Heart right ventricle (tissue), 16 donors: ENCODE measurements around the gene SLC22A1. TPM values are rescaled to one million over a fixed set of nuclear protein-coding genes. Genes with fewer than 3 reads are reported as not detected.

ENCODE experiments used
- ATAC-seq, 8 donors: fragments of 200-7000 bp; cut with Tn5 transposase; one replicate each; pipeline ENCODE4 v1.9.1; 2020; ENCODE audit warnings: mild to moderate bottlenecking in 8 of 8, moderate library complexity in 8 of 8, moderate number of reproducible peaks in 1 of 8
- DNase-seq, 2 donors: peaks; one replicate each; pipeline ENCODE4 v3.0.0-alpha.2; 2020
- H3K27ac ChIP-seq, 10 donors: fragments of 200-600 bp; sonication (generic) in 2 of 10; one replicate each; pipeline versions ENCODE4 v1.5.0 to v1.8.0; 2020 to 2022; ENCODE audit warnings: mild to moderate bottlenecking in 3 of 10
- H3K27me3 ChIP-seq, 7 donors: fragments of 200-600 bp; one replicate each; pipeline ENCODE4 v1.8.0; 2021 to 2022; ENCODE audit warnings: mild to moderate bottlenecking in 2 of 7
- H3K36me3 ChIP-seq, 9 donors: fragments of 200-600 bp; sonication (generic) in 1 of 9; one replicate each; pipeline versions ENCODE4 v1.5.0 to v1.8.0; 2020 to 2022; ENCODE audit warnings: mild to moderate bottlenecking in 2 of 9
- H3K4me1 ChIP-seq, 9 donors: fragments of 200-600 bp; sonication (generic) in 1 of 9; one replicate each; pipeline versions ENCODE4 v1.5.0 to v1.8.0; 2020 to 2022; ENCODE audit warnings: mild to moderate bottlenecking in 4 of 9
- H3K4me3 ChIP-seq, 10 donors: fragments of 200-600 bp; sonication (generic) in 2 of 10; one replicate each; pipeline versions ENCODE4 v1.5.0 to v1.8.0; 2020 to 2022; ENCODE audit warnings: mild to moderate bottlenecking in 7 of 10, moderate library complexity in 2 of 10
- H3K9me3 ChIP-seq, 11 donors: fragments of 200-600 bp in 10 of 11; sonication (generic) in 2 of 11; one replicate each; pipeline versions ENCODE4 v1.5.0 to v1.8.0; 2013 to 2022; ENCODE audit warnings: mild to moderate bottlenecking in 2 of 11, control low read depth in 1 of 11, moderate library complexity in 1 of 11
- WGBS, 2 donors: extraction: QIAGEN DNeasy Blood & Tissue Kit; methylation state at CpG; one replicate each; pipeline ENCODE4 v1.1.7; 2013; ENCODE audit warnings: inconsistent platforms in 1 of 2; 5-methylcytosine and 5-hydroxymethylcytosine counted together
- intact Hi-C, 10 donors: fragments of 100-400 bp; cut with DNase I; formaldehyde crosslinking; loops; one replicate each; pipeline versions ENCODE4 v1.11.1 to v1.14.2; 2022
- polyA plus RNA-seq, 2 donors: library from polyadenylated mRNA; stranded (reverse); fragments of 200-250 nt; gene quantifications; one replicate each; pipeline ENCODE4 v1.2.3, GENCODE V29; 2013
- total RNA-seq, 10 donors: library from RNA; stranded (reverse); fragmentation: NEBNext Ultra II Directional in 3 of 10; extraction: Animal tissue kit (Norgen Biotek cat#: 25700) in 3 of 10; gene quantifications; one replicate each; pipeline versions ENCODE4 v1.2.1 to v1.2.4, GENCODE V29; 2021 to 2023
- TF ChIP-seq, protein P1 (sequence below), 9 donors: fragments of 200-600 bp; sonication (generic) in 2 of 9; IDR thresholded peaks; one replicate each; pipeline versions ENCODE4 v1.5.0 to v1.8.0; 2021 to 2022; ENCODE audit warnings: antibody characterized with exemption in 9 of 9, mild to moderate bottlenecking in 5 of 9, moderate library complexity in 1 of 9
- donor health status: Arrhythmogenic right ventricular cardiomyopathy.
- donor health status: ischemic (EF 13 %, LVEDD 7.1; RV severe dilation, severe dysfunction).
- donor health status: healthy with polysubstance abuse.
- donor health status: DM: no; HTN: yes; CAD: no.
- donor health status: DM: no; HTN: no; CAD: no.
- donor health status: ischemic (EF 25% LVEDD 6.9; RV normal size, moderate dysfunction).
- donor health status: ischemic (EF 25% LVEDD 5.7; RV mildly dilated, moderate dysfunction).
- donor health status: healthy.
- donor health status: DM: yes; HTN: yes; CAD: no.
- donor health status: Ischemic cardiomyopathy.
- donor health status: ischemic (EF 35%, LVEDD 5.7; RV mildly dilated, moderate dysfunction).
- donor health status: nonischemic (EF 11% LVEDD 7.7; RV severe dilation, severe dysfunction).
- donor health status: DM: yes; HTN: yes; CAD: no.
- donor health status: PGD.
- donor health status: ischemic (EF 29% LVEDD 5.4; RV normal size, mild dysfunction).
- donor health status: nonischemic (EF 23%, LVEDD 6.1; RV moderate dilation, normal function).

SLC22A1 gene
- total and polyA plus RNA-seq, 12 donors, result 0.10 to 1.4 (median 0.39) TPM; not detected in 3

- ATAC-seq (no peak), DNase-seq (no peak)
- TF ChIP-seq, protein P1, sequence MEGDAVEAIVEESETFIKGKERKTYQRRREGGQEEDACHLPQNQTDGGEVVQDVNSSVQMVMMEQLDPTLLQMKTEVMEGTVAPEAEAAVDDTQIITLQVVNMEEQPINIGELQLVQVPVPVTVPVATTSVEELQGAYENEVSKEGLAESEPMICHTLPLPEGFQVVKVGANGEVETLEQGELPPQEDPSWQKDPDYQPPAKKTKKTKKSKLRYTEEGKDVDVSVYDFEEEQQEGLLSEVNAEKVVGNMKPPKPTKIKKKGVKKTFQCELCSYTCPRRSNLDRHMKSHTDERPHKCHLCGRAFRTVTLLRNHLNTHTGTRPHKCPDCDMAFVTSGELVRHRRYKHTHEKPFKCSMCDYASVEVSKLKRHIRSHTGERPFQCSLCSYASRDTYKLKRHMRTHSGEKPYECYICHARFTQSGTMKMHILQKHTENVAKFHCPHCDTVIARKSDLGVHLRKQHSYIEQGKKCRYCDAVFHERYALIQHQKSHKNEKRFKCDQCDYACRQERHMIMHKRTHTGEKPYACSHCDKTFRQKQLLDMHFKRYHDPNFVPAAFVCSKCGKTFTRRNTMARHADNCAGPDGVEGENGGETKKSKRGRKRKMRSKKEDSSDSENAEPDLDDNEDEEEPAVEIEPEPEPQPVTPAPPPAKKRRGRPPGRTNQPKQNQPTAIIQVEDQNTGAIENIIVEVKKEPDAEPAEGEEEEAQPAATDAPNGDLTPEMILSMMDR (IDR thresholded peaks at IDR 0.05), result no peak
- H3K4me3 ChIP-seq, result no peak overlapping the region
- H3K4me1 ChIP-seq, result peaks cover 0 to 8% (median 4%) of the 10 kb centered on the region in 9 donors
- no peak overlapping the region for H3K27ac ChIP-seq
- WGBS, 2 donors, result 92 to 95% methylated on average over 6 of the region's 6 CpGs
- H3K27me3 ChIP-seq, result peaks cover 0 to 14% (median 0%) of the 10 kb centered on the region in 7 donors
- no peaks in the 10 kb centered on the region for H3K9me3 ChIP-seq
- intact Hi-C loops, result loop anchor here in 4 of 10 donors (5.0 to 10.0 kb wide), 3 partner anchors 320 to 400 kb away; no protein-coding TSS in a partner anchor
- no peaks in the 10 kb centered on the region for H3K36me3 ChIP-seq
Observed at GRCh38 chr6:160134779-160135547, 13.3 kb downstream of the SLC22A1 start.

DNA sequence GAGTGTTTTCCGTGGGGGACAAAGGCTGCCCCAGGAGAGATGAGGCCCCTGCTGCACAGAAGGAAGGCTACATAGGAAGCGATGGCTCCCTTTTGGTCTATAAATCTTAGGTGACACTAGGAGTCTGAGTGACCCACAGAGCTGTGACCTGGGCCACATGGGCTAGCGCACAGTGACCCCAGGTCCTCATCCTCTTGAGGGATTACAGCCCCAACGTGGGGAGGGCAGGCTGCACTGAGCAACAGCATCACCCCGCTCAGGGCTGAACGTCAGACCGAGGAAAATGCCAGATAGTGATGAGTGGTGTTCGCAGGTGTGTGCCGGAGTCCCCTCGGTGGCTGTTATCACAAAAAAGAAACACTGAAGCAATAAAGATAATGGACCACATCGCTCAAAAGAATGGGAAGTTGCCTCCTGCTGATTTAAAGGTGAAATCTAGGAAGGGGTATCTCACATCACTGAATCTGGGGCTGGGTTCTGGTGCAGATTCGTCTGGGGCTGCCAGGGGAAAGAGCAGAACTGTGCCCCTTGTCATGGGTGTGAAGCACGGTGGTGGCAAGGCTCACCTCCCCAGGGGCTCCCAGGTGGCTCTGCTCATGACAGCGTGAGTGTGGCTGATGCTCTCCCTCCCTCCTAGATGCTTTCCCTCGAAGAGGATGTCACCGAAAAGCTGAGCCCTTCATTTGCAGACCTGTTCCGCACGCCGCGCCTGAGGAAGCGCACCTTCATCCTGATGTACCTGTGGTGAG lies 14.5 kb downstream of the SLC22A1 start:
- Histone ChIP-seq H3K4me1 (peaks cover 0 to 8% (median 4%) of the 10 kb centered on the region in 9 donors), H3K27ac (no peak overlapping the region), H3K4me3 (no peak overlapping the region), H3K36me3 (no peaks in the 10 kb centered on the region), H3K9me3 (no peaks in the 10 kb centered on the region), H3K27me3 (peaks cover 0 to 10% (median 0%) of the 10 kb centered on the region in 7 donors)
- ATAC-seq (no peak), DNase-seq (no peak)
- TF ChIP-seq, protein P1 (IDR thresholded peaks at IDR 0.05), result no peak
- WGBS, 2 donors, result 74% methylated on average over 21 of the region's 21 CpGs
- intact Hi-C loops, result loop anchor here in 4 of 10 donors (2.0 to 10.0 kb wide), 4 partner anchors 319 to 399 kb away; no protein-coding TSS in a partner anchor

DNA sequence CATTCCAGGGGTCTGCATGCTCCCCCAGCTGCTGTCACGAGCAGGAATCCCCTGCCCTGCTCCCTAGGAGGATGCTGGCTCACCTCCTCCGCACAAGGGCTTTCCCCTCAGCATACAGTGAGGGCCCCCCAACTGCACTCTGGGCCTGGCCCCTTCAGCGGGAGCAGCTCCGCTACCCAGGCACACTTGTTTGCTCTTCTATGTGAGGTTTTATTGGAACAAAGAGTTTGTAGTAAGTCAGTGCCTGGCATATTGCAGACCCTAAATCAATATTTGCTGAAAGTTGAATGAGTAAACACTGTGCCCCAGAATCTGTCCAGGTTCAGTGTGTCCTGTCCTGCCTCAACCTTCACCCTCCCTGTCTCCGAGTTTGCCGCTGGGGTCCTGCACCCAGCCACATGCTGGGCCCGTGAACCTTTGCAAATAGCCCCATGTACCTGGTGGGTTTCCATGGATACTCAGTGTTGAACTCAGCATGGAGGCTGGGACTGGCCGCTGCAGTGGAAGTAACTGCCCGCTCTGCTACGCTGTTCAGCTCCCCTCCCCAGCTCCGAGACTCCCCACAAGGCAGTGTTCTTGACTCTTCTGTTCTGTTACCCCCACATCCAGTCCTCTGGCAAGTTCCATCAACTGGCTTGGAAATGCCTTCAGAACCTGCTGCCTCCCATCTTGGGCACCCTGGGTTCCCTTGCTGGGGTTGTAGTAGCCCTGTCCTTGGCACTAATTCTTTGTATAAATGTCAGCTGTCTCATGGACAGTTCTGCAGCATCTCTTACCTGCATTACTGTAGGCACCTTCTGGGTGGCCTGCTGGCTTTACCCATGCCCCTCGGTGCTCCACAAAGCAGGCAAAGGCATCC lies 15.7 kb downstream of the SLC22A1 start:
- intact Hi-C loops, result loop anchor here in 4 of 10 donors (2.0 to 10.0 kb wide), 4 partner anchors 317 to 397 kb away; no protein-coding TSS in a partner anchor
- Histone ChIP-seq H3K4me3 (no peak overlapping the region), H3K36me3 (no peaks in the 10 kb centered on the region), H3K9me3 (no peaks in the 10 kb centered on the region), H3K27me3 (peaks cover 0 to 10% (median 0%) of the 10 kb centered on the region in 7 donors), H3K27ac (no peak overlapping the region), H3K4me1 (peaks cover 0 to 8% (median 4%) of the 10 kb centered on the region in 9 donors)
- WGBS, 2 donors, result 75 to 82% methylated on average over 12 of the region's 12 CpGs
- no peak for DNase-seq
- TF ChIP-seq, protein P1 (IDR thresholded peaks at IDR 0.05), result no peak
- no peak for ATAC-seq
